ENCODE measurements around the gene NAALADL2.

DNA sequence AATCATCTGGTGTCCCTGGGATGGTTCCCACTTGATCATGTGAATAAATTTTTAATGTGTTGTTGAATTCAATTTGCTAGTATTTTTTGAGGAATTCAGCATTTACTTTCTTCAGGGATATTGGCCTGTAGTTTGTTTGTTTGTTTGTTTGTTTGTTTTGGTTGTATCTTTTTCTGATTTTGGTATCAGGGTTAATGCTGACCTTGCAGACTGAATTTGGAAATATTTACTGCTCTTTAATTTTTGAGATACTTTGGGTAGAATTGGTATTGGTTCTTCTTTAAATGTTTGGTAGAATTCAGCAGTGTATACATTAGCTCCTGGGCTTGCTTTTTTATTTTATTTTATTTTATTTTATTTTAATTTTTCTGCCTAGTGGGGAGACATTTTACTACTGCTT, 803.7 kb downstream of the NAALADL2 start:
- TF ChIP-seq, protein P1, sequence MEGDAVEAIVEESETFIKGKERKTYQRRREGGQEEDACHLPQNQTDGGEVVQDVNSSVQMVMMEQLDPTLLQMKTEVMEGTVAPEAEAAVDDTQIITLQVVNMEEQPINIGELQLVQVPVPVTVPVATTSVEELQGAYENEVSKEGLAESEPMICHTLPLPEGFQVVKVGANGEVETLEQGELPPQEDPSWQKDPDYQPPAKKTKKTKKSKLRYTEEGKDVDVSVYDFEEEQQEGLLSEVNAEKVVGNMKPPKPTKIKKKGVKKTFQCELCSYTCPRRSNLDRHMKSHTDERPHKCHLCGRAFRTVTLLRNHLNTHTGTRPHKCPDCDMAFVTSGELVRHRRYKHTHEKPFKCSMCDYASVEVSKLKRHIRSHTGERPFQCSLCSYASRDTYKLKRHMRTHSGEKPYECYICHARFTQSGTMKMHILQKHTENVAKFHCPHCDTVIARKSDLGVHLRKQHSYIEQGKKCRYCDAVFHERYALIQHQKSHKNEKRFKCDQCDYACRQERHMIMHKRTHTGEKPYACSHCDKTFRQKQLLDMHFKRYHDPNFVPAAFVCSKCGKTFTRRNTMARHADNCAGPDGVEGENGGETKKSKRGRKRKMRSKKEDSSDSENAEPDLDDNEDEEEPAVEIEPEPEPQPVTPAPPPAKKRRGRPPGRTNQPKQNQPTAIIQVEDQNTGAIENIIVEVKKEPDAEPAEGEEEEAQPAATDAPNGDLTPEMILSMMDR (IDR thresholded peaks at IDR 0.05), result no peak
- TF ChIP-seq EP300 (IDR thresholded peaks at IDR 0.05) (no peak), POLR2A (IDR thresholded peaks at IDR 0.05) (no peak)

Measured in upper lobe of left lung (tissue), 4 donors.